Fibroblast of villous mesenchyme (primary cell): Measurements from ENCODE around the gene LRCOL1. TPM values are rescaled to one million over a fixed set of nuclear protein-coding genes. Genes with fewer than 3 reads are reported as not detected.

Source experiments
- DNase-seq: peaks from one replicate; pipeline ENCODE4 v3.0.0-alpha.2; 2010; ENCODE audit warnings: low read depth
- H3K4me3 ChIP-seq: 2 replicates; pipeline ENCODE4 v1.5.1; 2011; ENCODE audit warnings: low read depth, mild to moderate bottlenecking, low read length
- CTCF ChIP-seq: IDR thresholded peaks from 2 replicates; pipeline ENCODE4 v1.5.1; 2012; ENCODE audit warnings: low read depth, mild to moderate bottlenecking, low read length; ENCODE audit not compliant: insufficient read depth
- total RNA-seq: library from RNA; depleted of rRNA; stranded (reverse); fragments of >200 nt; gene quantifications from 2 replicates; pipeline ENCODE4 v1.2.3, GENCODE V29; 2012

The LRCOL1 gene
- total RNA-seq, 1 donor: not detected

- no peak for TF ChIP-seq CTCF
- DNase-seq: no peak
- no peak overlapping the region for H3K4me3 ChIP-seq
These were observed 652 bp upstream of the LRCOL1 start for GRCh38 chr12:132610866-132611602.

GRCh38 chr12:132608231-132609171 is 1.9 kb downstream of the LRCOL1 start:
- TF ChIP-seq CTCF: no peak
- DNase-seq: no peak
- H3K4me3 ChIP-seq: no peak overlapping the region

GRCh38 chr12:132606927-132607326 is 3.5 kb downstream of the LRCOL1 start:
- no peak for TF ChIP-seq CTCF
- no peak overlapping the region for H3K4me3 ChIP-seq
- DNase-seq: no peak

GRCh38 chr12:132606466-132606865 is 3.9 kb downstream of the LRCOL1 start:
- no peak overlapping the region for H3K4me3 ChIP-seq

GRCh38 chr12:132605892-132606291 is 4.5 kb downstream of the LRCOL1 start:
- DNase-seq: no peak
- TF ChIP-seq CTCF: no peak
- no peak overlapping the region for H3K4me3 ChIP-seq

More at GRCh38 chr12:132606466-132606865, 3.9 kb downstream of the LRCOL1 start:
- DNase-seq: no peak
- TF ChIP-seq CTCF: no peak

GRCh38 chr12:132604668-132605441 is 5.5 kb downstream of the LRCOL1 start:
- TF ChIP-seq CTCF: no peak
- no peak overlapping the region for H3K4me3 ChIP-seq
- no peak for DNase-seq
